IPS DF 4.7 (cell line): ENCODE measurements around the gene RBM5.

Experiments
- DNase-seq: peaks from one replicate; pipeline ENCODE4 v3.0.0-alpha.2; 2013; ENCODE audit warnings: low spot score; ENCODE audit errors: extremely low read depth

RBM5 gene

GRCh38 chr3:50158530-50159146 is 69.9 kb downstream of the RBM5 start:
- no peak for DNase-seq

GRCh38 chr3:50160561-50160983 is 71.9 kb downstream of the RBM5 start:
- no peak for DNase-seq

GRCh38 chr3:50161320-50161719 is 72.6 kb downstream of the RBM5 start:
- no peak for DNase-seq

GRCh38 chr3:50162034-50162883 is 73.5 kb downstream of the RBM5 start:
- DNase-seq, result no peak

GRCh38 chr3:50163572-50164455 is 75.1 kb downstream of the RBM5 start:
- no peak for DNase-seq

- no peak for DNase-seq
Measured at GRCh38 chr3:50164481-50164880, 75.8 kb downstream of the RBM5 start.

GRCh38 chr3:50164984-50165909 is 76.5 kb downstream of the RBM5 start:
- no peak for DNase-seq

- DNase-seq, result no peak
Measured at GRCh38 chr3:50165910-50166538, 77.3 kb downstream of the RBM5 start.

- DNase-seq, result no peak
Measured at GRCh38 chr3:50166620-50167019, 77.9 kb downstream of the RBM5 start.

GRCh38 chr3:50167069-50167840 is 78.5 kb downstream of the RBM5 start:
- DNase-seq, result no peak

GRCh38 chr3:50167841-50168209 is 79.1 kb downstream of the RBM5 start:
- DNase-seq, result no peak

GRCh38 chr3:50168388-50168787 is 79.7 kb downstream of the RBM5 start:
- DNase-seq, result no peak
